Lower lobe of right lung (tissue), 2 donors: ENCODE data around the gene FBXO27. TPM values are rescaled to one million over a fixed set of nuclear protein-coding genes. Genes with fewer than 3 reads are reported as not detected.
A peak's percentile ranks its signal among the peaks of the same experiment; 100 is the strongest.

Experiments used
- ATAC-seq, 2 donors: fragments of 200-7000 bp; cut with Tn5 transposase; one replicate each; pipeline ENCODE4 v1.9.1; 2020 to 2022; ENCODE audit warnings: mild to moderate bottlenecking in 2 of 2, moderate library complexity in 2 of 2
- DNase-seq: peaks from one replicate; pipeline ENCODE4 v3.0.0-alpha.2; 2020
- H3K27ac ChIP-seq: fragments of 200-600 bp; one replicate; pipeline ENCODE4 v1.8.0; 2022
- H3K27me3 ChIP-seq: fragments of 200-600 bp; one replicate; pipeline ENCODE4 v1.8.0; 2022; ENCODE audit warnings: low read depth
- H3K36me3 ChIP-seq: fragments of 200-600 bp; one replicate; pipeline ENCODE4 v1.8.0; 2022; ENCODE audit warnings: mild to moderate bottlenecking
- H3K4me1 ChIP-seq: fragments of 200-600 bp; one replicate; pipeline ENCODE4 v1.8.0; 2022
- H3K4me3 ChIP-seq: fragments of 200-600 bp; one replicate; pipeline ENCODE4 v1.8.0; 2022; ENCODE audit warnings: mild to moderate bottlenecking
- H3K9me3 ChIP-seq: fragments of 200-600 bp; one replicate; pipeline ENCODE4 v1.8.0; 2022
- CTCF ChIP-seq: fragments of 200-600 bp; IDR thresholded peaks from one replicate; pipeline ENCODE4 v1.8.0; 2022; ENCODE audit warnings: antibody characterized with exemption, mild to moderate bottlenecking
- intact Hi-C: fragments of 100-400 bp; cut with DNase I; formaldehyde crosslinking; loops from one replicate; pipeline ENCODE4 v1.11.0; 2022
- total RNA-seq: library from RNA; stranded (reverse); fragmentation: NEBNext Ultra II Directional; extraction: Animal tissue kit (Norgen Biotek cat#: 25700); gene quantifications from one replicate; pipeline ENCODE4 v1.2.1, GENCODE V29; 2021
- donor health status: DM: no; HTN: yes; CAD: no; lungs with severe emphysema.

FBXO27 gene
- total RNA-seq, 1 donor from 2014 or later: 6.4 TPM

- DNase-seq: no peak
- no peak for TF ChIP-seq CTCF
- no peak for ATAC-seq
- no peak overlapping the region for H3K4me3 ChIP-seq
- H3K27ac ChIP-seq: no peak overlapping the region
- H3K9me3 ChIP-seq: no peaks in the 10 kb centered on the region
- intact Hi-C loops: no loop called here
- H3K4me1 ChIP-seq: no peaks in the 10 kb centered on the region
- H3K36me3 ChIP-seq: no peaks in the 10 kb centered on the region
- H3K27me3 ChIP-seq: no peaks in the 10 kb centered on the region
These were observed 27.8 kb upstream of the FBXO27 start for GRCh38 chr19:39060171-39060570.

- Histone ChIP-seq H3K9me3 (no peaks in the 10 kb centered on the region), H3K27ac (no peak overlapping the region), H3K4me3 (no peak overlapping the region), H3K27me3 (no peaks in the 10 kb centered on the region), H3K36me3 (no peaks in the 10 kb centered on the region), H3K4me1 (no peaks in the 10 kb centered on the region)
- no peak for TF ChIP-seq CTCF
- no peak for DNase-seq
- intact Hi-C loops: no loop called here
- no peak for ATAC-seq
These were observed 27.0 kb upstream of the FBXO27 start for GRCh38 chr19:39059302-39059701.

- intact Hi-C loops: no loop called here
- TF ChIP-seq CTCF: no peak
- no peak for ATAC-seq
These were observed 25.3 kb upstream of the FBXO27 start for GRCh38 chr19:39057615-39058014.

GRCh38 chr19:39054091-39054470 lies 21.7 kb upstream of the FBXO27 start:
- DNase-seq (no peak), ATAC-seq (no peak)
- intact Hi-C loops: no loop called here
- H3K36me3 ChIP-seq: no peaks in the 10 kb centered on the region
- no peaks in the 10 kb centered on the region for H3K27me3 ChIP-seq
- H3K4me3 ChIP-seq: no peak overlapping the region
- H3K27ac ChIP-seq: no peak overlapping the region
- TF ChIP-seq CTCF: no peak
- H3K4me1 ChIP-seq: no peaks in the 10 kb centered on the region
- no peaks in the 10 kb centered on the region for H3K9me3 ChIP-seq

More at GRCh38 chr19:39057615-39058014, 25.3 kb upstream of the FBXO27 start:
- Histone ChIP-seq H3K27me3 (no peaks in the 10 kb centered on the region), H3K9me3 (no peaks in the 10 kb centered on the region), H3K36me3 (no peaks in the 10 kb centered on the region), H3K4me1 (no peaks in the 10 kb centered on the region), H3K27ac (no peak overlapping the region), H3K4me3 (no peak overlapping the region)
- DNase-seq: no peak

GRCh38 chr19:39053276-39054090 lies 21.1 kb upstream of the FBXO27 start:
- peak in 1 of 2 donors; percentile 7 for ATAC-seq
- no peak overlapping the region for H3K4me3 ChIP-seq
- intact Hi-C loops: no loop called here
- no peaks in the 10 kb centered on the region for H3K36me3 ChIP-seq
- no peak for DNase-seq
- H3K27me3 ChIP-seq: no peaks in the 10 kb centered on the region
- no peak for TF ChIP-seq CTCF
- H3K9me3 ChIP-seq: no peaks in the 10 kb centered on the region
- H3K4me1 ChIP-seq: no peaks in the 10 kb centered on the region
- no peak overlapping the region for H3K27ac ChIP-seq
